Left colon (tissue), 2 donors: ENCODE data around the gene APOA5. TPM values are rescaled to one million over a fixed set of nuclear protein-coding genes. Genes with fewer than 3 reads are reported as not detected.
A peak's percentile ranks its signal among the peaks of the same experiment; 100 is the strongest.
"Not testable (repeated sequence)": the region's sequence is repeated elsewhere in the genome, so short reads cannot be mapped to it uniquely, and the experiment has no call there.

Experiments used
- ATAC-seq: fragments of 200-7000 bp; cut with Tn5 transposase; one replicate; pipeline ENCODE4 v1.9.1; 2020; ENCODE audit warnings: mild to moderate bottlenecking, moderate library complexity
- DNase-seq, 2 donors: peaks; one replicate each; pipeline ENCODE4 v3.0.0-alpha.2; 2020
- intact Hi-C, 2 donors: fragments of 100-400 bp; cut with DNase I in 1 of 2; cut with micrococcal nuclease in 1 of 2; formaldehyde crosslinking; loops; one replicate each; pipeline versions ENCODE4 v1.11.2 to v1.14.0; 2022; cut with DNase I, micrococcal nuclease
- long read RNA-seq: library from polyadenylated mRNA; unstranded; transcript quantifications from one replicate; pipeline ENCODE4 v2.0.0, GENCODE V29; 2021
- total RNA-seq, 2 donors: library from RNA; stranded (reverse); fragmentation: NEBNext Ultra II Directional; extraction: Animal tissue kit (Norgen Biotek cat#: 25700); gene quantifications; one replicate each; pipeline ENCODE4 v1.2.1, GENCODE V29; 2021
- donor health status: DM: no; HTN: no; CAD: no.
- donor health status: DM: yes; HTN: yes; CAD: no.

The APOA5 gene
- total RNA-seq: not detected
- long read RNA-seq: 0 reads

DNA sequence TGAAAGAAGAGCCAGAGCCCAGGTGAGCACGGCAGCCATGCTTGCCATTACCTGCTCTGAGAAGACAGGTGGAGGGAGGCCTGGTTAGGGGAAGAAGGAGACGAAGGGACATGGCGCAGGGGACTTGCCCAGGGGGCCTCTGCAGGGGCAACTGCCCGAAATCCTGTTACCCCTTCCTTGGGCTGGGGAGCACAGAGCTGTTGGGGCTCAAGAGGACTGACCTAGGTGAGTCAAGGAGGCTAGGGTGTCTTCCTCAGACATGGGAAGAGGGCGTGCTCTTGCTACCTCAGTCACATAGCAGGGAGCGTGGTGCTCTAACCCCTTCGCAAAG lies at the start of gene APOA5:
Gene APOA5, minus strand, starts transcription at position 67 of the 331 bp plus-strand sequence. Its CDS starts 19 bp downstream, at position 48.
- ATAC-seq (no peak), DNase-seq (no peak)
- intact Hi-C loops: loop anchor here (5.0 to 10.0 kb wide), 2 partner anchors 313 to 316 kb away; no protein-coding TSS in a partner anchor

- intact Hi-C loops: no loop called here
- no peak for DNase-seq
- no peak for ATAC-seq
Observed at GRCh38 chr11:116840746-116841296, 49.1 kb upstream of the APOA5 start.

DNA sequence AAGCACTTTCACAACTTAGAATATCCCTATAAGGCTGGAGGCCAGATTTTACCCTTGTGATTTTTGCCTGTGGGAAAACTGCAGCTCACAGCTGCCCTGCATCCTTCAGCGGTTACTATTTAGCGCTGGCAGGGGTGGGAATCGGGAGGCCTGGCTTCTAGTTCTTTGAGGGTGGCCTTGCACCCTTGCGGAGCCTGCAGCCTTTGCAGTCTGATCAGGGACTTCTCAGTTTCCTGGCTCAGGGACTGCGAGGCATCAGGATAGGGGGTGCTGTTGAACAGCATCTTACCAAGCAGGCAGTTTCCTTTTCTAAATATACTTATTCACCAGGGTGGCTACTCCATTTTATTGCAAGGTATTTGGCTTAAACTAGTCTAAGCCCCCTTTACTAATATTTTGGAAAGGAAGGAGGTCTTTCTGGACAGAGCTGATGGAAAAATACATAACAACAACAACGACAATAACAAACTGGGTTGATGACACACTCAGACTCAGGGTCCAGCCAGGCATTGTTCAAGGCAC lies 48.6 kb upstream of the APOA5 start:
- no peak for DNase-seq
- intact Hi-C loops: no loop called here
- no peak for ATAC-seq

- ATAC-seq: peak; percentile 38
- intact Hi-C loops: no loop called here
- no peak for DNase-seq
Observed at GRCh38 chr11:116838321-116839084, 46.8 kb upstream of the APOA5 start.

- intact Hi-C loops: no loop called here
- DNase-seq (no peak), ATAC-seq (no peak)
Observed at GRCh38 chr11:116837231-116838091, 45.8 kb upstream of the APOA5 start, which contains the start of gene APOA1. Gene APOA1, minus strand, starts transcription at chr11:116837622. Its CDS starts 235 bp downstream, at chr11:116837387.

DNA sequence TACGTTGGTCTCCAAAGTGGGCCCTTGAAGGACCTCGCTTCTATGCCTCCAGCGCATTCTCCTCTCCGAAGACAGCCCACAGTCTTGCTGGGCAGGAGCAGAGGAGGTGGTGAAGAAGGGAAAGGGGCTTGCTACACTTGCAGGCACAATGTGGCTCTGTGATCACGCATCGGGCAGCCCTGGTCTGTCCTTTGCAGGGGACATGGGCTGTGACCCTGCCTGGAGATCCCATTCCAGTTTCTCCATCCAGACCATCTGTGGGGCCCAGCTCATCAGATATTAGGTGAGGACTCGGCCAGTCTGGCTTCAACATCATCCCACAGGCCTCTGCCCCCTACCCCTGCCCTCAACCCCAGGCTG lies 44.9 kb upstream of the APOA5 start:
- DNase-seq: no peak
- no peak for ATAC-seq
- intact Hi-C loops: no loop called here

DNA sequence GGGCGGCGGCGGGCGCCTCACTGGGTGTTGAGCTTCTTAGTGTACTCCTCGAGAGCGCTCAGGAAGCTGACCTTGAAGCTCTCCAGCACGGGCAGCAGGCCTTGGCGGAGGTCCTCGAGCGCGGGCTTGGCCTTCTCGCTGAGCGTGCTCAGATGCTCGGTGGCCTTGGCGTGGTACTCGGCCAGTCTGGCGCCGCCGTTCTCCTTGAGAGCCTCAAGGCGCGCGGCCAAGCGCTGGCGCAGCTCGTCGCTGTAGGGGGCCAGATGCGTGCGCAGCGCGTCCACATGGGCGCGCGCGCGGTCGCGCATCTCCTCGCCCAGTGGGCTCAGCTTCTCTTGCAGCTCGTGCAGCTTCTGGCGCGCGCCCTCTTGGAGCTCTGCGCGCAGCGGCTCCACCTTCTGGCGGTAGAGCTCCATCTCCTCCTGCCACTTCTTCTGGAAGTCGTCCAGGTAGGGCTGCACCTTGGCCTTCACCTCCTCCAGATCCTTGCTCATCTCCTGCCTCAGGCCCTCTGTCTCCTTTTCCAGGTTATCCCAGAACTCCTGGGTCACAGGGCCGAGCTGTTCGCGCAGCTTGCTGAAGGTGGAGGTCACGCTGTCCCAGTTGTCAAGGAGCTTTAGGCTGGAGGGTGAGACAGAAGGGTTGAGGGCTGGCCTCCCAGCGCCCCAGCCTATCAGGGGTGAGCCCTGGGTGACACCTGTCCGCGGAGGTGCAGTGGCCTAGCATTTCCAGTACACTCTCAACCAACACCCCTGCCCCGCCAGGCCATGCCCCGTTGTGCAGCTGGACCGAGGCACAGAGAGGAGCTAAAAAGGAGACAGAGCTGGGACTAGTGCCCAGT lies 44.3 kb upstream of the APOA5 start:
- intact Hi-C loops: no loop called here
- peak; percentile 88 for ATAC-seq
- peak; percentile 77 to 87 for DNase-seq

- ATAC-seq (no peak), DNase-seq (no peak)
- intact Hi-C loops: no loop called here
Observed at GRCh38 chr11:116835042-116835772, 43.5 kb upstream of the APOA5 start.

DNA sequence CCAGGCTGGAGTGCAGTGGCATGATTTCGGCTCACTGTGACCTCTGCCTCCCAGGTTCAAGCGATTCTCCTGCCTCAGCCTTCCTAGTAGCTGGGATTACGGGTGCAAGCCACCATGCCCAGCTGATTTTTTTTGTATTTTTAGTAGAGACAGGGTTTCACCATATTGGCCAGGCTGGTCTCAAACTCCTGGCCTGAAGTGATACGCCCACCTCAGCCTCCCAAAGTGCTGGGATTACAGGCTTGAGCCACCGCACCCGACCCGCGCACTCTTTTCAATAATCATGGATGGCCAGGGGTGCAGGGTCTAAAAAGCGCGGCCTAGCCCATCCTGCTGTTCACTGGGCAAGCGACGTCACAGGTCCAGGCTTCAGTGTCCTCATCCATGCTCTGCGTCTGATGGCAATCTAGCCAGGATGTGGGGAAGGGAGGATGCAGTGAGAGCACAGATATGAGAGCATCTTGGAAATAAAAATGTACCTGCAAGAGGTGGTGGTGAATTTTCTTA lies 42.9 kb upstream of the APOA5 start:
- ATAC-seq, intact Hi-C loops, DNase-seq: not testable (repeated sequence)

GRCh38 chr11:116833816-116834534 lies 42.3 kb upstream of the APOA5 start:
- DNase-seq (no peak), ATAC-seq (no peak)
- intact Hi-C loops: no loop called here

- intact Hi-C loops: no loop called here
- no peak for ATAC-seq
- no peak for DNase-seq
Observed at GRCh38 chr11:116833491-116833815, 41.8 kb upstream of the APOA5 start.

DNA sequence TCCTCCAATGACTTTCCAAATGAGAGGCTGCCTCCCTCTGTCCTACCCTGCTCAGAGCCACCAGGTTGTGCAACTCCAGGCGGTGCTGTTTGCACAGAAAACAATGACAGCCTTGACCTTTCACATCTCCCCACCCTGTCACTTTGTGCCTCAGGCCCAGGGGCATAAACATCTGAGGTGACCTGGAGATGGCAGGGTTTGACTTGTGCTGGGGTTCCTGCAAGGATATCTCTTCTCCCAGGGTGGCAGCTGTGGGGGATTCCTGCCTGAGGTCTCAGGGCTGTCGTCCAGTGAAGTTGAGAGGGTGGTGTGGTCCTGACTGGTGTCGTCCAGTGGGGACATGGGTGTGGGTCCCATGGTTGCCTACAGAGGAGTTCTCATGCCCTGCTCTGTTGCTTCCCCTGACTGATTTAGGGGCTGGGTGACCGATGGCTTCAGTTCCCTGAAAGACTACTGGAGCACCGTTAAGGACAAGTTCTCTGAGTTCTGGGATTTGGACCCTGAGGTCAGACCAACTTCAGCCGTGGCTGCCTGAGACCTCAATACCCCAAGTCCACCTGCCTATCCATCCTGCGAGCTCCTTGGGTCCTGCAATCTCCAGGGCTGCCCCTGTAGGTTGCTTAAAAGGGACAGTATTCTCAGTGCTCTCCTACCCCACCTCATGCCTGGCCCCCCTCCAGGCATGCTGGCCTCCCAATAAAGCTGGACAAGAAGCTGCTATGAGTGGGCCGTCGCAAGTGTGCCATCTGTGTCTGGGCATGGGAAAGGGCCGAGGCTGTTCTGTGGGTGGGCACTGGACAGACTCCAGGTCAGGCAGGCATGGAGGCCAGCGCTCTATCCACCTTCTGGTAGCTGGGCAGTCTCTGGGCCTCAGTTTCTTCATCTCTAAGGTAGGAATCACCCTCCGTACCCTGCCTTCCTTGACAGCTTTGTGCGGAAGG lies 40.9 kb upstream of the APOA5 start:
- intact Hi-C loops: no loop called here
- no peak for DNase-seq
- peak; percentile 23 for ATAC-seq

DNA sequence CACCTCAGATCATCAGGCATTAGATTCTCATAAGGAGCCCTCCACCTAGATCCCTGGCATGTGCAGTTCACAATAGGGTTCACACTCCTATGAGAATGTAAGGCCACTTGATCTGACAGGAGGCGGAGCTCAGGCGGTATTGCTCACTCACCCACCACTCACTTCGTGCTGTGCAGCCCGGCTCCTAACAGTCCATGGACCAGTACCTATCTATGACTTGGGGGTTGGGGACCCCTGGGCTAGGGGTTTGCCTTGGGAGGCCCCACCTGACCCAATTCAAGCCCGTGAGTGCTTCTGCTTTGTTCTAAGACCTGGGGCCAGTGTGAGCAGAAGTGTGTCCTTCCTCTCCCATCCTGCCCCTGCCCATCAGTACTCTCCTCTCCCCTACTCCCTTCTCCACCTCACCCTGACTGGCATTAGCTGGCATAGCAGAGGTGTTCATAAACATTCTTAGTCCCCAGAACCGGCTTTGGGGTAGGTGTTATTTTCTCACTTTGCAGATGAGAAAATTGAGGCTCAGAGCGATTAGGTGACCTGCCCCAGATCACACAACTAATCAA lies 40.2 kb upstream of the APOA5 start:
- intact Hi-C loops: no loop called here
- DNase-seq: no peak
- ATAC-seq: no peak

DNA sequence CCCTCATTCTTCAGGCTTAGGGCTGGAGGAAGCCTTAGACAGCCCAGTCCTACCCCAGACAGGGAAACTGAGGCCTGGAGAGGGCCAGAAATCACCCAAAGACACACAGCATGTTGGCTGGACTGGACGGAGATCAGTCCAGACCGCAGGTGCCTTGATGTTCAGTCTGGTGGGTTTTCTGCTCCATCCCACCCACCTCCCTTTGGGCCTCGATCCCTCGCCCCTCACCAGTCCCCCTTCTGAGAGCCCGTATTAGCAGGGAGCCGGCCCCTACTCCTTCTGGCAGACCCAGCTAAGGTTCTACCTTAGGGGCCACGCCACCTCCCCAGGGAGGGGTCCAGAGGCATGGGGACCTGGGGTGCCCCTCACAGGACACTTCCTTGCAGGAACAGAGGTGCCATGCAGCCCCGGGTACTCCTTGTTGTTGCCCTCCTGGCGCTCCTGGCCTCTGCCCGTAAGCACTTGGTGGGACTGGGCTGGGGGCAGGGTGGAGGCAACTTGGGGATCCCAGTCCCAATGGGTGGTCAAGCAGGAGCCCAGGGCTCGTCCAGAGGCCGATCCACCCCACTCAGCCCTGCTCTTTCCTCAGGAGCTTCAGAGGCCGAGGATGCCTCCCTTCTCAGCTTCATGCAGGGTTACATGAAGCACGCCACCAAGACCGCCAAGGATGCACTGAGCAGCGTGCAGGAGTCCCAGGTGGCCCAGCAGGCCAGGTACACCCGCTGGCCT lies 38.7 kb upstream of the APOA5 start:
- no peak for ATAC-seq
- no peak for DNase-seq
- intact Hi-C loops: no loop called here

DNA sequence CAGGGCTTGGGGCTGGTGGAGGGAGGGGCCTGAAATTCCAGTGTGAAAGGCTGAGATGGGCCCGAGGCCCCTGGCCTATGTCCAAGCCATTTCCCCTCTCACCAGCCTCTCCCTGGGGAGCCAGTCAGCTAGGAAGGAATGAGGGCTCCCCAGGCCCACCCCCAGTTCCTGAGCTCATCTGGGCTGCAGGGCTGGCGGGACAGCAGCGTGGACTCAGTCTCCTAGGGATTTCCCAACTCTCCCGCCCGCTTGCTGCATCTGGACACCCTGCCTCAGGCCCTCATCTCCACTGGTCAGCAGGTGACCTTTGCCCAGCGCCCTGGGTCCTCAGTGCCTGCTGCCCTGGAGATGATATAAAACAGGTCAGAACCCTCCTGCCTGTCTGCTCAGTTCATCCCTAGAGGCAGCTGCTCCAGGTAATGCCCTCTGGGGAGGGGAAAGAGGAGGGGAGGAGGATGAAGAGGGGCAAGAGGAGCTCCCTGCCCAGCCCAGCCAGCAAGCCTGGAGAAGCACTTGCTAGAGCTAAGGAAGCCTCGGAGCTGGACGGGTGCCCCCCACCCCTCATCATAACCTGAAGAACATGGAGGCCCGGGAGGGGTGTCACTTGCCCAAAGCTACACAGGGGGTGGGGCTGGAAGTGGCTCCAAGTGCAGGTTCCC lies 38.0 kb upstream of the APOA5 start, which contains the start of gene APOC3:
Gene APOC3, plus strand, starts transcription at position 383 of the 659 bp plus-strand sequence. CDS start 676 bp downstream, outside the sequence.
- intact Hi-C loops: no loop called here
- DNase-seq (no peak), ATAC-seq (peak; percentile 21)
